Measurements from ENCODE around the gene CCDC88A. TPM values are rescaled to one million over a fixed set of nuclear protein-coding genes. Genes with fewer than 3 reads are reported as not detected.

Gene CCDC88A
- total RNA-seq, 1 experiment from 2014 or later, result 27.2 TPM

DNA sequence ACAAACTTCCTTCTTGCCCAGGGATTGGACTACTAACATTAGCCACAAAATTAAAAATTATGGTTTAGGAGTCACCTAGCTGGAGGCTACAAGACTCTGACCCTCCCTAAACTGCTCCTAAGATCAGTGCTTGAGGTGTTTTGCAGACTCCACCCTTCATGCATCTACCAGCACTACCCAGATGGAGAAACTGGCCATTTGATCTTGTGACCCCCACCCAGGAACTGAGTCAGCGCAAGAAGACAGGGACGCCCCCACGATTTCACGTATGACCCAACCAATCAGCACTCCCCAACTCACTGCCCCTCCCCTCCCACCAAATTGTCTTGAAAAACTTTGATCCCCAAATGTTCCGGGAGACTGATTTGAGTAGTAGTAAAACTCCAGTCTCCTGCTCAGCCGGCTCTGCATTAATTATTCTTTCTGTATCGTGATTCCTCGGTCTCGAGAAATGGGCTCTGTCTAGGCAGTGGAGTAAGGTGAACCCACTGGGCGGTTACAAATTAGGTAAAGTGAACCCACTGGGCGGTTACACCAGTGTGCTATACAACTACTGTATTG lies 40.1 kb upstream of the CCDC88A start:
- Histone ChIP-seq H3K9me2 (ENCODE audit: insufficient read depth) (no peaks in the 10 kb centered on the region), H3K4me3 (replicated peaks in 1 of 2; ENCODE audit: low read depth in 1 of 2, low read length in 2 of 2) (no peak overlapping the region), H3K9me3 (ENCODE audit: control insufficient read depth in 1 of 2, insufficient read depth in 1 of 2, low read depth in 1 of 2, low read length in 2 of 2) (no peaks in the 10 kb centered on the region), H3K4me1 (ENCODE audit: control insufficient read depth in 1 of 2, insufficient read depth in 2 of 2, low read length in 2 of 2) (no peaks in the 10 kb centered on the region), H4K20me1 (ENCODE audit: insufficient read depth) (no peaks in the 10 kb centered on the region), H3K27me3 (ENCODE audit: insufficient read depth, low read length) (no peaks in the 10 kb centered on the region), H3K36me3 (ENCODE audit: control insufficient read depth in 1 of 2, insufficient read depth in 2 of 2, low read length in 2 of 2) (no peaks in the 10 kb centered on the region), H3K27ac (ENCODE audit: low read depth, low read length) (no peak overlapping the region), H3K9ac (ENCODE audit: low read length) (no peak overlapping the region), H3K79me2 (ENCODE audit: insufficient read depth, low read length) (no peaks in the 10 kb centered on the region), H3K4me2 (ENCODE audit: low read length) (no peak overlapping the region), H2AFZ (ENCODE audit: low read depth, low read length, poor library complexity, severe bottlenecking) (no peak overlapping the region)
- POLR2A ChIA-PET, result no interaction called here
- RAD21 ChIA-PET (ENCODE audit: low non-redundant PET in 1 of 2, low total read pairs in 2 of 2, uncharacterized antibody in 2 of 2, unreplicated experiment in 2 of 2), result no interaction called here
- intact Hi-C loops (cut with micrococcal nuclease), result no loop called here
- no TSS peak for BruUV-seq (replicated peaks)
- CTCF ChIA-PET, result no interaction called here
- TF ChIP-seq TCF7L2 (IDR thresholded peaks at IDR 0.05; ENCODE audit: borderline replicate concordance, extremely low read depth, insufficient read depth, insufficient read length), result no peak
- TF ChIP-seq YY1 (IDR thresholded peaks at IDR 0.05; ENCODE audit: extremely low read depth, insufficient replicate concordance, low read depth, low read length), result no peak
- TF ChIP-seq EZH2phosphoT487 (IDR thresholded peaks at IDR 0.05; ENCODE audit: borderline replicate concordance), result no peak
- no peak for TF ChIP-seq FOSL1 (IDR thresholded peaks at IDR 0.05; ENCODE audit: low read depth)
- TF ChIP-seq RAD21 (IDR thresholded peaks at IDR 0.05; ENCODE audit: low read depth), result no peak
- no peak for TF ChIP-seq EGR1 (IDR thresholded peaks at IDR 0.05; ENCODE audit: low read depth)
- TF ChIP-seq POLR2AphosphoS5 (IDR thresholded peaks at IDR 0.05; ENCODE audit: low read depth, low read length), result no peak
- TF ChIP-seq SIN3A (IDR thresholded peaks at IDR 0.05; ENCODE audit: low read depth), result no peak
- TF ChIP-seq, protein P1, sequence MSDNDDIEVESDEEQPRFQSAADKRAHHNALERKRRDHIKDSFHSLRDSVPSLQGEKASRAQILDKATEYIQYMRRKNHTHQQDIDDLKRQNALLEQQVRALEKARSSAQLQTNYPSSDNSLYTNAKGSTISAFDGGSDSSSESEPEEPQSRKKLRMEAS (IDR thresholded peaks at IDR 0.05), result no peak
- no peak for TF ChIP-seq SRF (IDR thresholded peaks at IDR 0.05; ENCODE audit: low read depth)
- TF ChIP-seq, protein P2, sequence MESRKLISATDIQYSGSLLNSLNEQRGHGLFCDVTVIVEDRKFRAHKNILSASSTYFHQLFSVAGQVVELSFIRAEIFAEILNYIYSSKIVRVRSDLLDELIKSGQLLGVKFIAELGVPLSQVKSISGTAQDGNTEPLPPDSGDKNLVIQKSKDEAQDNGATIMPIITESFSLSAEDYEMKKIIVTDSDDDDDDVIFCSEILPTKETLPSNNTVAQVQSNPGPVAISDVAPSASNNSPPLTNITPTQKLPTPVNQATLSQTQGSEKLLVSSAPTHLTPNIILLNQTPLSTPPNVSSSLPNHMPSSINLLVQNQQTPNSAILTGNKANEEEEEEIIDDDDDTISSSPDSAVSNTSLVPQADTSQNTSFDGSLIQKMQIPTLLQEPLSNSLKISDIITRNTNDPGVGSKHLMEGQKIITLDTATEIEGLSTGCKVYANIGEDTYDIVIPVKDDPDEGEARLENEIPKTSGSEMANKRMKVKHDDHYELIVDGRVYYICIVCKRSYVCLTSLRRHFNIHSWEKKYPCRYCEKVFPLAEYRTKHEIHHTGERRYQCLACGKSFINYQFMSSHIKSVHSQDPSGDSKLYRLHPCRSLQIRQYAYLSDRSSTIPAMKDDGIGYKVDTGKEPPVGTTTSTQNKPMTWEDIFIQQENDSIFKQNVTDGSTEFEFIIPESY (IDR thresholded peaks at IDR 0.05; ENCODE audit: extremely low read depth, insufficient replicate concordance, low read length), result no peak
- no peak for TF ChIP-seq POLR2A (IDR thresholded peaks at IDR 0.05; ENCODE audit: borderline replicate concordance, extremely low read depth, insufficient read depth, insufficient read length)
- TF ChIP-seq, protein P3, sequence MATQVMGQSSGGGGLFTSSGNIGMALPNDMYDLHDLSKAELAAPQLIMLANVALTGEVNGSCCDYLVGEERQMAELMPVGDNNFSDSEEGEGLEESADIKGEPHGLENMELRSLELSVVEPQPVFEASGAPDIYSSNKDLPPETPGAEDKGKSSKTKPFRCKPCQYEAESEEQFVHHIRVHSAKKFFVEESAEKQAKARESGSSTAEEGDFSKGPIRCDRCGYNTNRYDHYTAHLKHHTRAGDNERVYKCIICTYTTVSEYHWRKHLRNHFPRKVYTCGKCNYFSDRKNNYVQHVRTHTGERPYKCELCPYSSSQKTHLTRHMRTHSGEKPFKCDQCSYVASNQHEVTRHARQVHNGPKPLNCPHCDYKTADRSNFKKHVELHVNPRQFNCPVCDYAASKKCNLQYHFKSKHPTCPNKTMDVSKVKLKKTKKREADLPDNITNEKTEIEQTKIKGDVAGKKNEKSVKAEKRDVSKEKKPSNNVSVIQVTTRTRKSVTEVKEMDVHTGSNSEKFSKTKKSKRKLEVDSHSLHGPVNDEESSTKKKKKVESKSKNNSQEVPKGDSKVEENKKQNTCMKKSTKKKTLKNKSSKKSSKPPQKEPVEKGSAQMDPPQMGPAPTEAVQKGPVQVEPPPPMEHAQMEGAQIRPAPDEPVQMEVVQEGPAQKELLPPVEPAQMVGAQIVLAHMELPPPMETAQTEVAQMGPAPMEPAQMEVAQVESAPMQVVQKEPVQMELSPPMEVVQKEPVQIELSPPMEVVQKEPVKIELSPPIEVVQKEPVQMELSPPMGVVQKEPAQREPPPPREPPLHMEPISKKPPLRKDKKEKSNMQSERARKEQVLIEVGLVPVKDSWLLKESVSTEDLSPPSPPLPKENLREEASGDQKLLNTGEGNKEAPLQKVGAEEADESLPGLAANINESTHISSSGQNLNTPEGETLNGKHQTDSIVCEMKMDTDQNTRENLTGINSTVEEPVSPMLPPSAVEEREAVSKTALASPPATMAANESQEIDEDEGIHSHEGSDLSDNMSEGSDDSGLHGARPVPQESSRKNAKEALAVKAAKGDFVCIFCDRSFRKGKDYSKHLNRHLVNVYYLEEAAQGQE (IDR thresholded peaks at IDR 0.05; ENCODE audit: low read depth), result no peak
- no peak for TF ChIP-seq JUND (IDR thresholded peaks at IDR 0.05)
- TF ChIP-seq EZH2 (IDR thresholded peaks at IDR 0.05), result no peak
- TF ChIP-seq, protein P4, sequence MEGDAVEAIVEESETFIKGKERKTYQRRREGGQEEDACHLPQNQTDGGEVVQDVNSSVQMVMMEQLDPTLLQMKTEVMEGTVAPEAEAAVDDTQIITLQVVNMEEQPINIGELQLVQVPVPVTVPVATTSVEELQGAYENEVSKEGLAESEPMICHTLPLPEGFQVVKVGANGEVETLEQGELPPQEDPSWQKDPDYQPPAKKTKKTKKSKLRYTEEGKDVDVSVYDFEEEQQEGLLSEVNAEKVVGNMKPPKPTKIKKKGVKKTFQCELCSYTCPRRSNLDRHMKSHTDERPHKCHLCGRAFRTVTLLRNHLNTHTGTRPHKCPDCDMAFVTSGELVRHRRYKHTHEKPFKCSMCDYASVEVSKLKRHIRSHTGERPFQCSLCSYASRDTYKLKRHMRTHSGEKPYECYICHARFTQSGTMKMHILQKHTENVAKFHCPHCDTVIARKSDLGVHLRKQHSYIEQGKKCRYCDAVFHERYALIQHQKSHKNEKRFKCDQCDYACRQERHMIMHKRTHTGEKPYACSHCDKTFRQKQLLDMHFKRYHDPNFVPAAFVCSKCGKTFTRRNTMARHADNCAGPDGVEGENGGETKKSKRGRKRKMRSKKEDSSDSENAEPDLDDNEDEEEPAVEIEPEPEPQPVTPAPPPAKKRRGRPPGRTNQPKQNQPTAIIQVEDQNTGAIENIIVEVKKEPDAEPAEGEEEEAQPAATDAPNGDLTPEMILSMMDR (IDR thresholded peaks at IDR 0.05 in 2 of 3, conservative IDR thresholded peaks at IDR 0.05 in 1 of 3; ENCODE audit: borderline replicate concordance in 1 of 3, insufficient read depth in 1 of 3, low read depth in 2 of 3, low read length in 2 of 3), result no peak
- no peak for TF ChIP-seq CBX3 (IDR thresholded peaks at IDR 0.05; ENCODE audit: low read depth)
- no peak for TF ChIP-seq ELF1 (IDR thresholded peaks at IDR 0.05; ENCODE audit: borderline replicate concordance, low read depth)
- DNase-seq (ENCODE audit: low read depth, low spot score) (no peak), ATAC-seq (no peak)

All from HCT116 (cell line).